ENCODE results near the gene MOV10L1.
A peak's percentile ranks its signal among the peaks of the same experiment; 100 is the strongest.
"Not testable (repeated sequence)": the region's sequence is repeated elsewhere in the genome, so short reads cannot be mapped to it uniquely, and the experiment has no call there.

The MOV10L1 gene

DNA sequence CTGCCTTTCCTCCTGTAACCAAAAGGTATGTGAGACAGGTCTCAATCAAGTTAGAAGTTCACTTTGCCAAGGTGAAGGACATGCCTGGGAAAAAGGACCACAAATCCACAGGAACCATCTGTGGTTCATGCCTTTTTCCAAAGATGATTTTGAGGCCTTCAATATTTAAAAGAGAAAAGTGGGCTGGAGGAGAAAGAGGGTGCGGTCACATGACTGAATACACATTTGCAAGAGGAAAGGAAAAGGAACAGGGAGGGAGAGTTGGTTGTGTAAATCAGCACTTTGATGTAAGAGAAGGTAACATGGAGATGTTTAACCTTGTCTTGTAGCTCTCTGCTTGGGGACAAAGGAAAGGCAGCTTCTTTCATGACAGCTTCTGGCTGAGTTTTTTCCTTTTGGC lies 21.2 kb downstream of the MOV10L1 start:
- no peak for DNase-seq

DNA sequence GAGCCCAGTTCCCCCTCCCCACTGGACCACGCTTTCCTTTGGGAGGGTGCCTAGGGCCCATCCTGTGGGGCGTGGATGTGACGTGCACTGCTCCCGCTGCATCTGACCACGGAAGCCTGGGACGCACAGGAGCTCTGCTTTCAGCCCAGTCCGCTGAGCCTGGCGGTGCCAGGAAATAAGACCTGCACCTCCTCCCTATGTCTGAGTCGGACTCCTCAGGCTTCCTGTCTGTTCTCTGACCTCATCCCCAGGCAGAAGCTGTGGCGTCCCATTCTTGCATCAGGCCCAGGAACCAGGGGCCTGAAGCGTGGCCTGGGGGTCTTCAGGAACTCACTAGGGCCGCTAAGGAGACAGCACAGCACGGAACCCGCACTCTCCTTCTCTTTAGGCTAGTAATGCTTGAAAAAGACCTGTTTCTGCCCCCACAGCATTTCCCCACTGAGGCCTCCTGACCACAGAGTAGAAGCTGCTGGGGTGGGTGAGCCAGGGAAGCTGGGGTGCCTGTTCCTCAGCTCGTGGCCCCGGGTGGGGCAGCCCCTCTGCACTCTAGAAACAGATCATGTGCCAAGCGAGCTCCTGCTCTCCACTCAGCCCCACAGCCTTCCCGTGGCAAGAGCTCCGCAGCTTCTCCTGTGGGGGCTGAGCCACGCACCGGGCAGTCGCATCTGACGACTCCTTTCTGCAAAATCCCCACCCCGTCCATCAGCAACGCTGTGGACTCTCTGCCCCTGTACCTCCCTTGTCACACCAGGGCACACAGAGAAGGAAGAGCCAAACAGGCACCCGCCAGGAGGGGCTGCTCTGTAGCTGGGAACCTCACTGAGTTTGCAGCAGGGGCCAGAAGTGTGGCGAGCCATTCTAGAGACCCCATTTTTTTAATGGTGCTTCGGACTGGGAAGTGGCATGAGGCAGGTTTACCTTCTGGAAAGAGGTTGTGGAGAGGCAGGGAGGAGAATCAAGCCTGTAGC lies 22.6 kb downstream of the MOV10L1 start:
- DNase-seq: no peak

DNA sequence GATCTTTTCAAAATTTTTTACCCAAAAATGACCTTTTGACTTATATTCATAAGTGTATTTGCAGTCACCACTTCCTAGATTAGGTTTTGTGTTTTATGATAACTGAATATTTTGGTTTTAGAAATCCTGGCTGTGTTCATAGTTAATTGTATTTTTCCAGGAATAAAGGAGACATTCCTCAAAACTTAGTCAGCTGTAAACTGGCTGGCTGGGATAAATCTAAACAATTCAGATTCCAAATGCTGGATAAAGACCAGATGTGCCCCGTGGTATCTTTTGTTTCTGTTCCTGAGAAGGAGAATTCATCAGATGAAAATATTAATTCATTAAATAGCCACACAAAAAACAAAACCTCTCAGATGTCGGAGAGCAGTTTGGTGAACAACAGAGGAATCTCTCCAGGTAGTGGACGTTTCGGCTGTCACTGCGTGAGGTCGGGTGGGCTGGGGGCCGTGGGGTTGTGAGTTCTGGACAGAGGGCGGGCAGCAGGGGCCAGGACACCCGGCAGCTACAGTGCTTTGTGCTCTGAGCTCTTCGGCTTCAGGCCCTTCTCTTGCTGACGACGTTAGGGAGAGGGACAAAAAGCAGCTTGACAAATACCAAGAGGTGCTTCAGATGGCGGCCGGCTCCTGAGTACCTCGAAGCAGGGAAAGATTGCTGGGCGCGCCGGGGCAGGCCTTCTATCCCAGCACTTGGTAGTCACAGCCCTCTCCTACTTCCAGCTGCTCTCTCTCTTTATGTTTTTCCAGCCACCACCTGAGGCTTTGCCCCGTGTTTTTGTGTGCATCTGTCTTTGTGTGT lies 24.6 kb downstream of the MOV10L1 start:
- DNase-seq: peak; percentile 69

DNA sequence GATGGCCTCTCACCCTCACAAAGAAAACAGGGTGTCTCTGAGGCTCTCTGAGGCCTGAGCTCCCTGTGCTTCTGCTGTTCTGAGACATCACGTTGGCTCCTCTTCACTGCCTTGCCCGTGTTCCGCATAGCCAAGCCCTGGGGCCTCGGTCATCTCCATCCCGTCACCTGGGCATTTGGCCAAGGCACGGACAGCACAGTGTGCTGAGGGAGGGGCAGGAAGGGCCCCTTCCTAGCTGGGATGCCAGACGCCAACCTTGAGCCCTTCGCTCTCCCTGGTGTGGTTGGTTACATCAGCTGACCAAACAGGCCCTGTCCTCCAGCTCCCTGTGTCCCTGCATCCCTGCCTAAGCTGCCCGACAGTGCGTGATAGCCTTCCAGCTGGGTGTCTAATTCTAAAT lies 25.9 kb downstream of the MOV10L1 start:
- DNase-seq: no peak

DNA sequence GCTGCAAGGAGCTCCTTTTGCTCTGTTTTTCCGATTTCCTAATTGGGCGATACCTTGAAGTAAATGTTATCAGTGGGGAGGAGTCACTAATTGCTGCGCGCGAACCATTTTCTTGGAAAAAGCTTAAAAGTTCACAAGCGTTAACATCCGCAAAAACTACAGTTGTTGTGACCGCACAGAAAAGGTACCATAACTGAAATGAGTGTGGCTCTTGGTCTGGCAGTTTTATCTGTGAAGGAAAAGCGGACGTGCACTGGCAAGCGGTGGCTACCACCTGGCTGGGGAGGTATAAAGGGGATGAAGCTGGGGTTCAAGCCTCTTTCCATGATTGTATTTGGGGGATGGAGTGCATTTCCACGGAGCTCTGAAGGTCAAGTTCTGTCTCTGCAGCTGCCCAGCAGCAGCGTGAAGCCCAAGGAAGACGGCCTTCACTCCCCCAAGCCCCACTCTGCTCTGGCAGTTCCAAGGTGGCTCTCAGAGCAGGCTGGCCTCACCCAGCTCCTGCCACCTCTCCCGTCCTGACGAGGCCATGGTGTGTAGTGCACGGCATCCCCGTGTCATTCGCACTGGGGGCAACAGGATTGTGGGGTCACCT lies 27.5 kb downstream of the MOV10L1 start:
- DNase-seq: no peak

DNA sequence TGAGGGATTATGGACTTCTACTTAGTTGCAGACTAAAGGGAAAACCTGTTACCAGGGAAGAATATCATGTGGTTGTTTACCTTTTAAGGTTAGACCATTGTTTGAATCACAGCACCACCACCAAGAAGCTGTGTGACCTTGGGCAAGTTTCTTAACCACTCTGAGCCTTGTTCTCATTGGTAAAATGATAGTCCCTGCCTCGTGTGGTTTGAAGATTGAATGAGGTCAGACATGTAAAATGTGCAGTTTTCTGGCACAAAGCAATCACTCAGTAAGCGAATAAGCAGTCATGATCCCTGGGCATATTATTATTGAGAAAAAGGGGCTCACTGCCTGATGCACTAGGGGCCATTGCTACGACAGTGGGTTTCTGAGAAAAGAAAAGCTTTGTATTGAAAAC lies 28.3 kb downstream of the MOV10L1 start:
- DNase-seq: no peak

DNA sequence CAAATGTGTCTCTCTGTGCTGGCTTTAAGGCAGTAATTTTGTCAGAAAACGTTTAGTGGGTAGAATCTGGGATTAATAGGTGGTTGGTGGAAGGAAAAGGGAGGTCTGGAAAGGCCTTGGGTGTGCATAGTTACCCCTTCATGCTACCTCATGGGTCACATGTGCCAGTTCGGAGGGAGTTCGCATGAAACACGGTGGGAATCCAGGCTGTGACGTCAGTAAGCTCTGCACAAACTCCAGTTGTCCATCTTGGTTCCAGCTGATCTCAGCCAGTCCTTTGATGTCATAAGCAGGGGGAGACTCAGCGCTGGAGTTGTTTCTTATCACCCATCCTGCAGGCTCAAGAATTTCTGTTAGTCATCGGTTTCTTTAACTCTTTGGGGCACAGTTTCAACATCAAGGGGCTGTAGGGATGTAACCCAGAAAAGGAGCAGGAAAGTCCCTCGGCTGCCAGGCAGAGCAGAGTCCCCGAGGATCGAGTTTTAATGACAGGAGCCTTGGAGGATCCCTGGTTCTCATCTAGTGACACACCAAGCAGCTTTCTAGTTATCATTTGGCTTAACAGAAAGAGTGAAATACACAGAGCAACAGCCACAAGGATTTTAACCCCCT lies 28.9 kb downstream of the MOV10L1 start:
- DNase-seq: peak; percentile 40

DNA sequence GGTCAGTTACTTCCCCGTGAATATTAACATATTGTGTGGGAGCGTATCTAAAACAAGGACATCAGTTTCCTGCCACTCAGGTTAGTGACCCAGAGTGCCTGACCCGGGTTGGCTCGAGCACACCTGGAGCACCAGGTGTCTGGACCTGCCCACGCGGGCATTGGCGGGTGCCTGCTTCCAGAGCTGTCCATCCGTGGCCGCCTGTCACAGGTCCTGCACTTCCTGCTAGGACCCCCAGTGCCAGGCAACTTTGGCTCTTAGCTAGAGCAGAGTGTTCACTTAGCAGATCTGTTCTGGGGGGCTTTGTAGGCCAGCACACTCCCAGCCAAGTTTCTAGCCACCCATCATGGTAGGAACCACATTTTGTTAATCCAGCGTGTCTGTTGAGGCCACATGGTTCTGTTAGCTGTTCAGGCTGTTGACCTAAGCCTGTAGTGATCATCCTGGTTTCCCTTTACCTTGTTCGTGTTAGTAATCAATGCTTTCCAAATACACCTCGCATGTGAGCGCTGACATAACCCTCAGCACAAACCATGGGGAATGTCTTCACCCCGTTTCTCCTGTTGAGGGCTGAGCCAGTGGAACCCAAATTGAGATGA lies 29.5 kb downstream of the MOV10L1 start:
- no peak for DNase-seq

DNA sequence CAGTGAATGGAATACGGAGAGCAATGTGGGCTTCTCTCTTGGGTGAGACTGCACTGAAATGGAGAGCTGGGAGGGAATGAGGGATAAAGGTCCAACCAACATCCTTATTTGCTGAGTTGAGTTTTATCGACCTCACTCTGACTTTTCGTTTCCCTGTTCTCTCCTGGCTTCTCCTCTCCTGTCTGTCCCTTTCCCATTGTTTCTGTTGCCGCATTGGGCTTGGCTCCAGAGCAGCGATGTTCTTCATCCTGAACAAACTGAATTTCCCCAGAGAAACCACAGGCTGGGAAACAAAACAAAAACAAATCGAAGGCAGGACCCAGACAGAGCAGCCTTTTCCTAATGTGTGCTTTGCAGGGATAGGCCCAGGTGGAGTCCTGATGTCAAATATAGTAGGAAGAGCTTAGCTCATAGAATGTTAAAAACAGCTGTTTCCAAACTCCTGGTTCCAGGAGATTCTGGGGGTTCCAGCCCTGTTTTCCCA lies 30.0 kb downstream of the MOV10L1 start:
- DNase-seq: no peak

DNA sequence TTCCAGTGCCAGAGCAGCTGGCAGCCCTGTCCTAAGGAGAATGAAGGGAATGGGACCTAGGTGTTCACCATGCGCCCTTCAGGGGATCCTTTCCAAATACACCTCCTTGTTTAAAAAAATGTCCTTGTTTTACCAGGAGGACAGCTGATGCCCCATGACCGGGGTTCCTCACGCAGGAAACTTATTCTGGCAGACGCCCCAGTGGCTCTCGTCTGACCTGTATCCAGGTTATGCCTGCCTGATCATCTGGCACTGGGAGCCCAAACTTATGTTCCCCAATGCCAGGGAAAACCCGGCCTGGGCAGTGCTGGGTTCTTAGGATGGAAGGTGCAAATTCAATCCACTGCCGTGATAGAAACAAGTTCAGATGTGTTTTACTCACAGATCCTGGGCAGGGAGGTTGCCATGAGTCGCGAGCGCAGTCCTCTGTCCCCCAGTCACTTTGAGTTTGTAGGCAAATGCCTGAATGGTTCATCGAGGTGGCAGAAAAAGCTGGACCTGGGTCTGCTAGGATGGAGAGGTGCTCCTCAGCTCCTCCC lies 31.5 kb downstream of the MOV10L1 start:
- no peak for DNase-seq

DNA sequence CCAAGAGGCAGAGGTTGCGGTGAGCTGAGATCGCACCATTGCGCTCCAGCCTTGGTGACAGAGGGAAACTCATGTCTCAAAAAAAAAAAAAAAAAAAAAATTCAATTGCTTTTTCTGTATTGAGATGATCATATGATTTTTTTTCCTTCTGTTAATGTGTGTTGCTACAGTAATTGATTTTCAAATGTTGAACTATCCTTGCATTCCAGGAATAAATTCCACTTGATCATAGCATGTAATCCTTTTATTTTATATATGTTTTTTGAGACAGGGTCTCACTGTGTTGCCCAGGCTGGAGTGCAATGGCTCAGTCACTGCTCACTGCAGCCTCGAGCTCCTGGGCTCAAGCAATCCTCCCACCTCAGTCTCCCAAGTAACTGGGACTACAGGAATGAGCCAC lies 33.3 kb downstream of the MOV10L1 start:
- no peak for DNase-seq

DNA sequence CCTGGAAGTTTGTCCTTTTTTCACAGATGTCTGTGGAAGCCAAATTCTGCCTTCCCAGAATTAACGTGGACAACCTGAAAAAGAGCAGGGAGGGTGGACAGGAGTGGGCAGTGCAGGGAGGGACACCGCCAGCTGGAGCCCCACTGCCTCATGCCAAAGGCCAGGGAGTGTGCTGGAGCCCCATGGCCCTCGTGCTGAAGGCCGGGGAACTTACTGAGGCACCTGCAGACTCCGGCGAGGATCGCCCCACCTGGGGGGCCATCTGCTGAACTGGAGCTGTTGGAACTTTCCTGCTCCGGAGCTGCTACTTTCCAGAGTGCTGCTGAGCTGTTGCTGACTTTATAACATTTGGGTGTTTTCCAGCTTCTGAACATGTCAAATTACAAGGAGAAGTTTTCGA lies 35.2 kb downstream of the MOV10L1 start:
- DNase-seq: no peak

DNA sequence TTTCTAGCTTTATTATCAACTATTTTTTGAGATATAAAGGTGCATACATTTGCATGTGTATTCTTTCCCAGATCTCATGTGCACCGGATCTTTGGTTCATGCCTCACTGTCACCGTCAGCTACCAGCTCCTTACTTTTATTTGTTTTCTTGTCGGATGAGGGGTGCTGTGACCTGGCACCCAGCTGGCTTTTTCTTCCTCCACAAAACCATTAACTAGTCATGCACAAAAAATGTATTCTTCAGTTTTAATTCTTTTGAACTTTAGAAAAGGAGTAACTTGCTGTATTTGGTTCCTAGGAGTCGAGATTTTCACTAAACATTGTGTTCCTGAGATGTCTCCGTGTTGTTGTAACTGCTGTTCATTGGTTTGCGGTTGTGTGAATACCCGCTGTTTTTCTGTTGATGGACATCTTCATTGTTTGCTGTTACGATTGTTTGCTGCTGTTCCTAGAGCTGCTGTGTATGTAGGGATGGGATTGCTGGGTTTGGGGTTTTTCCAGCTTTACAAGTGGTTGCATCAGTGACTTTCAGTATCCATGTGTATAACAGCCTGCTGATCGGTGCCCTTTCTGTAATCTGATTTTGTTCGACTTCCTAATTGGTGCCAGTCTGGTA lies 39.4 kb downstream of the MOV10L1 start:
- DNase-seq: no peak

DNA sequence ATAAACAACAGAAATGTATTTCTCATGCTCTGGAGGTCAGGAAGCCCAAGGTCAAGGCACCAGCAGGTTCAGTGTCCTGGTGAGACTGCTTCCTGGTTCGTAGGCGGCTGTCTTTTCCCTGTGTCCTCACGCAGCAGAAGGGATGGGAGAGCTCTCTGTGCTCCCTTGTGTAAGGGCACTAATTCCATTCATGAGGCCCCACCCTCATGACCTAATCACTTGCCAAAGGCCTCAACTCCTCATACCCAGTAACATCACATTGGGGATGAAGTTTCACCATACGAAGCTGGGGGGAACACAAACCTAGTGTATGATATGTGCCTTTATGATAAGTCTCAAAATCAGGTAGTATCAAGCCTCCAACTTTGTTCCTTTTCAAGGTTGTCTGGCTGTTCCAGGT lies 42.1 kb downstream of the MOV10L1 start:
- DNase-seq: no peak

DNA sequence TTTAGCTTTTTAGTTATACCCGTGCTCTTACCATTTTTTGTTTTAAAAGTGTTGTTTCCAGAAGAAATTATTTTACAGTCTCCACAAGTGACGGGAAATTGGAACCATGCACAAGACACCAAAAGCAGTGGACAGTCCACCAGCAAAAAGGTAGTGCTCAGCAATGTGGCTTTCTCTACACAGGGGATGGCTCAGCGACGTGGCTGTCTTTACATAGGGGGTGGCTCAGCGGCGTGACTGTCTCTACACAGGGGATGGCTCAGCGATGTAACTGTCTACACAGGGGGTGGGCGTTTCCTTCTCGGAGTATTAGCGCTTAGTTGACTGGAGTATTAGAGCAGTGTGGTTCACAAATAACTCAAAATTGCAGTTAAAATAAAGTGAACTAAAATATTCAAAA lies 44.7 kb downstream of the MOV10L1 start:
- no peak for DNase-seq

DNA sequence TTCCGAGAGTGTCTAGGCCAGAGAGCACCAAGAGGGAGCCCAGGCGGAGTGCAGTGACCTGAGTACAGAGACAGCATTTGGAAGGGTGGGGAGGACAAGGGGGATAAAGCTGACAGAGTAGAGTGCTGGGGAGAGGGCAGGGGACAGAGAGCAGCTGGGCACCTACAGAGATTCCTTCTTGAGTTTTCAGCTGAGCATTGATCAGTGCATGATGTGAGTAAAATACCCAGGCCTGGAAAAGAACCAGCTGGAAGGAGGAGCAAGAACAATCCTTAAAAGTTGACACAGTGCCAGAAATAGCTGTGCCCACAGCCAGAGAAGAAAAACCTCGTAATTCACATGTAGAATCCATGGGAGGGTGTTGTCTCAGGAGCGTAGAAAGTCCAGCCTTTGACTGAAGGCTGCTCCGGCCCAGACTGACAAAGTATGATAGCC lies 46.8 kb downstream of the MOV10L1 start:
- no peak for DNase-seq

DNA sequence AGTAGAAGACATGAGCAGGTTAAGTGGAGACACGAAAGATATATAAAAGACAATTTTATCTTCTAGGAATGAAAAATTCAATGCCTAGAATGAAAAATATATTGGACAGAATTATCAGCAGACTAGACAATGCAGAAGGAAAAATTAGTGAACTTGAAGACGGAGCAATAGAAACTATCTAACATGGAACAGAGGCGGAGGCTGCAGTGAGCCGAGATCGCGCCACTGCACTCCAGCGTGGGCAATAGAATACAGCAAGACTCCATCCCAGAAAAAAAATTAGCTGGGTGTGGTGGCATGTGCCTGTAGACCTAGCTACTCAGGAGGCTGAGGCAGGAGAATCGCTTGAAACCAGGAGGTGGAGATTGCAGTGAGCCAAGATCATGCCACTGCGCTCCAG lies 47.5 kb downstream of the MOV10L1 start:
- not testable (repeated sequence) for DNase-seq

DNA sequence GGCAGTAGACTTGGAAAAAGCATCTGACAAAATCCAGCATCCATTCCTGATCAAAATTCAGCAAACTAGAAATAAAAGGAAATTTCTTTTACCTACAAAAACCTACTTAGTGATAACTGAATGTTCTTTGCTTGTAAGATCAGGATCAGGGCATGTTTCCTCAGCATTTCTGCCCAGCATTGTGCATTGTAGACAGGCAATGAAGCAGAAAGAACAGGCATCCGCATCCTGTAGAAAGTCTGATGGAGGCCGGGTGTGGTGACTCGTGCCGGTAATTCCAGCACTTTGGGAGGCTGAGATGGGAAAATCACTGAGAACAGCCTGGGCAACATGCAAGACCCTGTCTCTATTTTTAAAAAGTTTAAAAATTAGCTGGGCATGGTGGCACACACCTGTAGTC lies 48.2 kb downstream of the MOV10L1 start:
- DNase-seq: no peak

DNA sequence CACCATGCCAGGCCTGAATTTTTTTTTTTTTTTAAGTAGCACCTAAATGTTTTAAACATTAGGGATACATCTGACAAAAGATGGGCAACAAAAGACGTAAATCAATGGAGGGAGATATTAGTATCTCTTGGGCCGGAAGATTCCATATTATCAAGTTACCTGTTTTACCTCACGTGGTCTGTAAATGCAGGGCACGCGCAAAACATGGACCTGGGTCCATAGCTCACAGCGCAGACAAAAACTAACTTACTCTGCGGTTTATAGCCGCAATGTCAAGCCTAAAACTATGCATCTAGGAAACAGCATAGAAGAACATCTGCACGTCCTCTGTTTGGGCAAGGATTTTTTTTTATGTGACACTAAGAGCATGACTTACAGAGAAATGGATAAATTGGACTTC lies 49.2 kb downstream of the MOV10L1 start:
- no peak for DNase-seq

DNA sequence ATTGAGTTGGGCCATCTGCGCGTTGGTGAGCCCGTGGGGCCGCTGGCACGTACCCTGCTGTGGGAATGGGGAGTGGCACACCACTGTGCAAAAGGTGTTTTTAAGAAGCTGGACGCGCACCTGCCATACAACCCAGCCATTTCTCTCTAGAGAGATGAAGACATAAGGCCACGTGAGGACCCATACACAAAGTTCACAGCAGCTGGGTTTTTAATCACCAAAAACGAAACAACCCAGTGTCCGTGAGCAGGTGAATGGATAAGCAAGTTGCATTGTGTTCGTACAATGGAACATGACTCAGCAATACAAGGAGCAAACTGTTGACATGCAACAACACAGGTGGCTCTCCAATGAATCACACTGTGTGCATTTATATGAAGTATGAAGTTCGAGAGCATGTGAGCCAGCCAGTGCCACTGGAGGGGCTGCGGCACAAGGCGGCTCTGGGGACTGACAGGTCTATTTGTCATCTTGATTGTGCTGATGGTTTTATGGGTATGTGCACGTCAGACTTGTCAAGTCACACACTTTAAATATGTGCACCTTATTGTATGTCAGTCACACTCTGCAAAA lies 50.1 kb downstream of the MOV10L1 start:
- no peak for DNase-seq

DNA sequence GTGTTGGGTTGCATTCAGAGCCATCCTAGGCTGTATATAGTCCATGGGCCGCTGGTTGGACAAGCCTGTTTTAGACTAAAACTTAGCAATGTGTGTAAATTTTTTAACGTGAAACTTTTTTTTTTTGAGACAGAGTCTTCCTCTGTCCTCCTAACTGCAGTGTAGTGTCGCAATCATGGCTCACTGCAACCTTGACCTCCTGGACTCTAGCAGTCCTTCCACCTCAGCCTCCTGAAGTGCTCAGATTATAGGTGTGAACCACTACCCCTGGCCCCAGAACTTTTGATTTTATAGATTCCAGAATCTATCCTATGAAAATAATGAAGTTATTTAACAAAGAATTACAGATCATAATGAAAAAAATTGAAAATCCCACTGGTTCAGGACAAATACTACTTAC lies 50.8 kb downstream of the MOV10L1 start:
- no peak for DNase-seq

Data from eye (tissue), 1 donor.